Neural cell (in vitro differentiated cells): ENCODE data around the gene BRSK2. TPM values are rescaled to one million over a fixed set of nuclear protein-coding genes. Genes with fewer than 3 reads are reported as not detected.

Experiments used
- H2AFZ ChIP-seq: fragments of 200-600, 300-800 bp; sonication (generic), shearing (Covaris generic); 2 replicates; pipeline ENCODE4 v1.6.0; 2014; ENCODE audit warnings: low read depth, mild to moderate bottlenecking, antibody characterized with exemption, low read length, moderate library complexity
- H3F3A ChIP-seq: fragments of 200-600 bp; shearing (Covaris generic); 2 replicates; pipeline ENCODE4 v1.6.1; 2016; ENCODE audit warnings: mild to moderate bottlenecking, moderate library complexity, mixed read lengths, antibody characterized with exemption, low read length; ENCODE audit not compliant: insufficient read depth, poor library complexity, severe bottlenecking
- H3K27ac ChIP-seq: fragments of 200-600, 300-800 bp; sonication (generic), shearing (Covaris generic); 2 replicates; pipeline ENCODE4 v1.5.1; 2014; ENCODE audit warnings: mild to moderate bottlenecking, low read length, moderate library complexity
- H3K27me3 ChIP-seq: fragments of 300-800, 200-600 bp; sonication (generic), shearing (Covaris generic); 2 replicates; pipeline ENCODE4 v1.6.0; 2014; ENCODE audit warnings: mild to moderate bottlenecking, low read depth, low read length, moderate library complexity; ENCODE audit not compliant: insufficient read depth
- H3K36me3 ChIP-seq: fragments of 300-800, 200-600 bp; sonication (generic), shearing (Covaris generic); 2 replicates; pipeline ENCODE4 v1.5.1; 2014; ENCODE audit warnings: mild to moderate bottlenecking, antibody characterized with exemption, low read length, moderate library complexity; ENCODE audit not compliant: insufficient read depth
- H3K4me2 ChIP-seq: fragments of 300-800, 200-600 bp; sonication (generic), shearing (Covaris generic); 2 replicates; pipeline ENCODE4 v1.6.0; 2014; ENCODE audit warnings: mild to moderate bottlenecking, low read length
- H3K4me3 ChIP-seq: fragments of 300-800, 200-600 bp; sonication (generic), shearing (Covaris generic); 2 replicates; pipeline ENCODE4 v1.5.1; 2014; ENCODE audit warnings: mild to moderate bottlenecking, low read length, moderate library complexity
- H3K79me2 ChIP-seq: fragments of 200-600 bp; shearing (Covaris generic); replicated peaks from 2 replicates; pipeline ENCODE4 v1.6.0; 2014; ENCODE audit warnings: mild to moderate bottlenecking, low read length, moderate library complexity; ENCODE audit not compliant: insufficient read depth
- H3K9ac ChIP-seq: fragments of 300-800, 200-600 bp; sonication (generic), shearing (Covaris generic); 2 replicates; pipeline ENCODE4 v1.6.1; 2016; ENCODE audit warnings: mild to moderate bottlenecking, low read length, mixed read lengths
- H3K9me2 ChIP-seq: fragments of 200-600 bp; shearing (Covaris generic); 2 replicates; pipeline ENCODE4 v1.6.1; 2016; ENCODE audit warnings: mild to moderate bottlenecking, low read length, mixed read lengths; ENCODE audit not compliant: insufficient read depth
- H3K9me3 ChIP-seq: fragments of 200-600, 300-800 bp; sonication (generic), shearing (Covaris generic); 2 replicates; pipeline ENCODE4 v1.6.1; 2016; ENCODE audit warnings: mild to moderate bottlenecking, mixed run types, low read length, moderate library complexity, mixed read lengths
- H4K20me1 ChIP-seq: fragments of 200-600 bp; shearing (Covaris generic); 2 replicates; pipeline ENCODE4 v1.6.1; 2016; ENCODE audit warnings: mild to moderate bottlenecking, mixed run types; ENCODE audit not compliant: insufficient read depth
- CTCF ChIP-seq: fragments of 450-650 bp; IDR thresholded peaks from 2 replicates; pipeline ENCODE4 v1.5.1; 2014; ENCODE audit warnings: antibody characterized with exemption, mild to moderate bottlenecking, moderate library complexity; ENCODE audit not compliant: poor library complexity, severe bottlenecking
- EP300 ChIP-seq: fragments of 450-650 bp; conservative IDR thresholded peaks from 2 replicates; pipeline ENCODE4 v1.6.1; 2014; ENCODE audit warnings: antibody characterized with exemption, mild to moderate bottlenecking, moderate library complexity; ENCODE audit not compliant: poor library complexity, severe bottlenecking
- EZH2 ChIP-seq: fragments of 200-600, 300-800 bp; shearing (Covaris generic), sonication (generic); IDR thresholded peaks from 2 replicates; pipeline ENCODE4 v1.6.1; 2014; ENCODE audit warnings: antibody characterized with exemption, low read length, borderline replicate concordance, mild to moderate bottlenecking; ENCODE audit not compliant: insufficient read depth, poor library complexity, severe bottlenecking
- MXI1 ChIP-seq: fragments of 450-650 bp; conservative IDR thresholded peaks from 2 replicates; pipeline ENCODE4 v1.6.1; 2014; ENCODE audit warnings: antibody characterized with exemption, mild to moderate bottlenecking; ENCODE audit not compliant: poor library complexity, severe bottlenecking
- POLR2AphosphoS5 ChIP-seq: IDR thresholded peaks from 2 replicates; pipeline ENCODE4 v1.6.1; 2012
- RAD21 ChIP-seq: fragments of 450-650 bp; conservative IDR thresholded peaks from 2 replicates; pipeline ENCODE4 v1.6.1; 2014; ENCODE audit warnings: antibody characterized with exemption, mild to moderate bottlenecking, moderate library complexity
- REST ChIP-seq: IDR thresholded peaks from 2 replicates; pipeline ENCODE4 v1.6.1; 2012; ENCODE audit warnings: borderline replicate concordance
- SMC3 ChIP-seq: fragments of 450-650 bp; conservative IDR thresholded peaks from 2 replicates; pipeline ENCODE4 v1.6.1; 2014; ENCODE audit warnings: antibody characterized with exemption, mild to moderate bottlenecking, moderate library complexity; ENCODE audit not compliant: poor library complexity
- TAF1 ChIP-seq: IDR thresholded peaks from 2 replicates; pipeline ENCODE4 v1.6.1; 2012; ENCODE audit warnings: low read depth
- polyA plus RNA-seq: library from polyadenylated mRNA; depleted of rRNA; stranded (reverse); fragments of >200 nt; gene quantifications from 2 replicates; pipeline ENCODE4 v1.2.3, GENCODE V29; 2014

Gene BRSK2
- polyA plus RNA-seq, 1 donor from 2014 or later = 47.5 TPM

GRCh38 chr11:1401656-1402221 is 12.0 kb downstream of the BRSK2 start:
- TF ChIP-seq EP300 = no peak
- TF ChIP-seq RAD21 = no peak
- TF ChIP-seq SMC3 = no peak
- Histone ChIP-seq H3K4me3 (no peak overlapping the region), H3F3A (no peaks in the 10 kb centered on the region), H3K4me2 (no peak overlapping the region), H3K27me3 (no peaks in the 10 kb centered on the region), H4K20me1 (peaks cover 54% of the 10 kb centered on the region), H3K9me3 (no peaks in the 10 kb centered on the region), H3K27ac (no peak overlapping the region), H3K36me3 (no peaks in the 10 kb centered on the region), H2AFZ (no peak overlapping the region), H3K9me2 (no peaks in the 10 kb centered on the region), H3K9ac (no peak overlapping the region), H3K79me2 (peaks cover 60% of the 10 kb centered on the region)

- Histone ChIP-seq H2AFZ (no peak overlapping the region), H3K4me2 (no peak overlapping the region), H3K79me2 (peaks cover 53% of the 10 kb centered on the region), H3K4me3 (no peak overlapping the region), H3K9me3 (no peaks in the 10 kb centered on the region), H4K20me1 (peaks cover 51% of the 10 kb centered on the region), H3K9me2 (no peaks in the 10 kb centered on the region), H3K27ac (no peak overlapping the region), H3K27me3 (no peaks in the 10 kb centered on the region), H3F3A (no peaks in the 10 kb centered on the region), H3K36me3 (no peaks in the 10 kb centered on the region), H3K9ac (no peak overlapping the region)
- TF ChIP-seq EZH2 (no peak), SMC3 (no peak), EP300 (no peak), REST (no peak), POLR2AphosphoS5 (no peak), TAF1 (no peak), RAD21 (no peak), CTCF (no peak), MXI1 (no peak)
These were observed 12.8 kb downstream of the BRSK2 start for GRCh38 chr11:1402355-1403077.
